NCI-H69 (cell line): ENCODE data around the gene PJA2.
A peak's percentile ranks its signal among the peaks of the same experiment; 100 is the strongest.

ENCODE experiments used
- DNase-seq: peaks from one replicate; lab custom pipeline; 2025; lab: John Stamatoyannopoulos, UW

The PJA2 gene

GRCh38 chr5:109408991-109409843, 557 bp downstream of the PJA2 start:
- DNase-seq: peak; percentile 87

- DNase-seq: peak; percentile 43
These were observed 1.9 kb downstream of the PJA2 start for GRCh38 chr5:109407913-109408312.

GRCh38 chr5:109406719-109407118, 3.1 kb downstream of the PJA2 start:
- DNase-seq: peak; percentile 8

GRCh38 chr5:109404428-109404960, 5.3 kb downstream of the PJA2 start:
- DNase-seq: no peak

- DNase-seq: no peak
These were observed 6.3 kb downstream of the PJA2 start for GRCh38 chr5:109403469-109403868.

- DNase-seq: peak; percentile 11
These were observed 10.5 kb downstream of the PJA2 start for GRCh38 chr5:109399092-109399759.

- no peak for DNase-seq
These were observed 12.8 kb downstream of the PJA2 start for GRCh38 chr5:109396965-109397364.

- DNase-seq: no peak
These were observed 15.0 kb downstream of the PJA2 start for GRCh38 chr5:109394806-109395205.

GRCh38 chr5:109390188-109390587, 19.6 kb downstream of the PJA2 start:
- no peak for DNase-seq

- no peak for DNase-seq
These were observed 21.4 kb downstream of the PJA2 start for GRCh38 chr5:109388407-109388806.

- no peak for DNase-seq
These were observed 22.3 kb downstream of the PJA2 start for GRCh38 chr5:109387408-109387974.

- no peak for DNase-seq
These were observed 31.7 kb downstream of the PJA2 start for GRCh38 chr5:109378095-109378494.

- DNase-seq: peak; percentile 15
These were observed 35.1 kb downstream of the PJA2 start for GRCh38 chr5:109374625-109375024.

GRCh38 chr5:109373932-109374331, 35.8 kb downstream of the PJA2 start:
- no peak for DNase-seq

GRCh38 chr5:109370343-109370742, 39.4 kb downstream of the PJA2 start:
- DNase-seq: no peak

- DNase-seq: no peak
These were observed 44.1 kb downstream of the PJA2 start for GRCh38 chr5:109365653-109366052.

- no peak for DNase-seq
These were observed 44.8 kb downstream of the PJA2 start for GRCh38 chr5:109364977-109365376.

- DNase-seq: no peak
These were observed 50.1 kb downstream of the PJA2 start for GRCh38 chr5:109359642-109360041.

- DNase-seq: no peak
These were observed 52.0 kb downstream of the PJA2 start for GRCh38 chr5:109357807-109358206.

GRCh38 chr5:109354761-109355160, 55.0 kb downstream of the PJA2 start:
- DNase-seq: peak; percentile 41

- DNase-seq: peak; percentile 19
These were observed 57.5 kb downstream of the PJA2 start for GRCh38 chr5:109351988-109352864.
